MCF 10A (cell line): ENCODE results near the gene TMC3. TPM values are rescaled to one million over a fixed set of nuclear protein-coding genes. Genes with fewer than 3 reads are reported as not detected.
"Not testable (repeated sequence)": the region's sequence is repeated elsewhere in the genome, so short reads cannot be mapped to it uniquely, and the experiment has no call there.

Experiments
- BruUV-seq: library from RNA; stranded (reverse); fragments of 400-500 nt; replicated peaks from 2 replicates; lab custom pipeline; 2021; lab: Mats Ljungman, UMichigan
- CTCF ChIA-PET: fragments of 300-600 bp; sonication (Branson Sonifier 250); formaldehyde crosslinking; extraction: SDS; loops from one replicate; lab custom pipeline; 2021; ENCODE audit warnings: antibody characterized with exemption, inconsistent platforms; lab: Yijun Ruan, JAX
- POLR2A ChIA-PET: fragments of 300-600, 350-650 bp; sonication (Branson Sonifier 250); formaldehyde crosslinking; extraction: SDS; loops from one replicate; lab custom pipeline; 2020; ENCODE audit warnings: antibody characterized with exemption, inconsistent platforms; lab: Yijun Ruan, JAX
- DNase-seq: peaks from one replicate; pipeline ENCODE4 v3.0.0-alpha.2; 2018; ENCODE audit not compliant: unreplicated experiment
- H3K27ac Mint-ChIP-seq: one replicate; pipeline ENCODE4 v1.8.0; 2022; ENCODE audit warnings: mild to moderate bottlenecking, low read depth, mixed read lengths; ENCODE audit not compliant: unreplicated experiment
- H3K27me3 Mint-ChIP-seq: one replicate; pipeline ENCODE4 v1.8.0; 2022; ENCODE audit warnings: mixed read lengths; ENCODE audit not compliant: insufficient read depth, unreplicated experiment
- H3K36me3 Mint-ChIP-seq: one replicate; pipeline ENCODE4 v1.8.0; 2022; ENCODE audit warnings: mild to moderate bottlenecking, moderate library complexity, mixed read lengths; ENCODE audit not compliant: insufficient read depth, unreplicated experiment
- H3K4me1 Mint-ChIP-seq: one replicate; pipeline ENCODE4 v1.8.0; 2022; ENCODE audit warnings: mixed read lengths; ENCODE audit not compliant: insufficient read depth, unreplicated experiment
- H3K4me3 Mint-ChIP-seq: one replicate; pipeline ENCODE4 v1.8.0; 2022; ENCODE audit warnings: mild to moderate bottlenecking, moderate library complexity, mixed read lengths; ENCODE audit not compliant: unreplicated experiment
- H3K9me3 Mint-ChIP-seq: one replicate; pipeline ENCODE4 v1.8.0; 2022; ENCODE audit warnings: mixed read lengths; ENCODE audit not compliant: unreplicated experiment
- CTCF ChIP-seq: fragments of 200-600 bp; IDR thresholded peaks from one replicate; pipeline ENCODE4 v1.8.0; 2022; ENCODE audit warnings: antibody characterized with exemption, mild to moderate bottlenecking; ENCODE audit not compliant: unreplicated experiment
- intact Hi-C: fragments of 100-400 bp; cut with micrococcal nuclease; formaldehyde crosslinking; loops from 2 replicates; pipeline ENCODE4 v1.14.1; 2022
- total RNA-seq: library from RNA; stranded (reverse); gene quantifications from 2 replicates; pipeline ENCODE4 v1.2.3, GENCODE V29; 2022

Gene TMC3
- total RNA-seq, 1 experiment from 2014 or later = not detected

- CTCF ChIA-PET = no interaction called here
- no peak for DNase-seq
- Mint-ChIP-seq H3K4me1 (no peaks in the 10 kb centered on the region), H3K27me3 (no peaks in the 10 kb centered on the region), H3K36me3 (no peaks in the 10 kb centered on the region), H3K9me3 (no peaks in the 10 kb centered on the region), H3K27ac (no peak overlapping the region), H3K4me3 (no peak overlapping the region)
- intact Hi-C loops = no loop called here
- no peak for TF ChIP-seq CTCF
- no TSS peak for BruUV-seq
- POLR2A ChIA-PET = no interaction called here
Measured at GRCh38 chr15:81418444-81418843, 44.4 kb upstream of the TMC3 start.

GRCh38 chr15:81414274-81414968, 40.4 kb upstream of the TMC3 start:
- DNase-seq, intact Hi-C loops, H3K4me3 Mint-ChIP-seq, H3K27ac Mint-ChIP-seq, H3K36me3 Mint-ChIP-seq, POLR2A ChIA-PET, H3K27me3 Mint-ChIP-seq, BruUV-seq, H3K9me3 Mint-ChIP-seq: not testable (repeated sequence)
- peaks cover 13% of the 10 kb centered on the region for H3K4me1 Mint-ChIP-seq
- CTCF ChIA-PET = interaction anchor here (0.6 to 1.3 kb wide), 2 partner anchors 67 to 478 kb away, joined by 3 to 4 read pairs; no protein-coding TSS in a partner anchor

- no peak overlapping the region for H3K27ac Mint-ChIP-seq
- CTCF ChIA-PET = interaction anchor here (1.3 kb wide), 1 partner anchor 68 kb away, joined by 4 read pairs; no protein-coding TSS in a partner anchor
- H3K4me1 Mint-ChIP-seq = peaks cover 13% of the 10 kb centered on the region
- intact Hi-C loops = no loop called here
- no peak for TF ChIP-seq CTCF
- no peaks in the 10 kb centered on the region for H3K36me3 Mint-ChIP-seq
- no peaks in the 10 kb centered on the region for H3K27me3 Mint-ChIP-seq
- POLR2A ChIA-PET = no interaction called here
- no peak for DNase-seq
- no peaks in the 10 kb centered on the region for H3K9me3 Mint-ChIP-seq
- BruUV-seq = no TSS peak
- no peak overlapping the region for H3K4me3 Mint-ChIP-seq
Measured at GRCh38 chr15:81413851-81414250, 39.8 kb upstream of the TMC3 start.

- TF ChIP-seq CTCF = no peak
- ChIA-PET POLR2A (no interaction called here), CTCF (interaction anchor here (1.4 to 5.6 kb wide), 2 partner anchors 137 to 146 kb away, joined by 5 to 44 read pairs; no protein-coding TSS in a partner anchor)
- Mint-ChIP-seq H3K4me1 (peaks cover 13% of the 10 kb centered on the region), H3K27ac (no peak overlapping the region), H3K4me3 (no peak overlapping the region), H3K27me3 (peaks cover 11% of the 10 kb centered on the region), H3K36me3 (no peaks in the 10 kb centered on the region), H3K9me3 (no peaks in the 10 kb centered on the region)
- intact Hi-C loops = loop anchor here (2.0 kb wide), 2 partner anchors 69 to 529 kb away; no protein-coding TSS in a partner anchor
- DNase-seq = no peak
- no TSS peak for BruUV-seq
Measured at GRCh38 chr15:81411969-81412633, 38.1 kb upstream of the TMC3 start.
